AG09319 (cell line): ENCODE data around the gene SNAI3.

ENCODE experiments used
- DNase-seq: peaks from one replicate; pipeline ENCODE4 v3.0.0-alpha.2; 2010; ENCODE audit warnings: low read depth; ENCODE audit errors: extremely low read depth
- TF ChIP-seq, protein P1 (sequence below): IDR thresholded peaks from 2 replicates; pipeline ENCODE4 v1.5.1; 2011; ENCODE audit warnings: low read depth, mild to moderate bottlenecking, inconsistent platforms, low read length, moderate library complexity

Gene SNAI3

DNA sequence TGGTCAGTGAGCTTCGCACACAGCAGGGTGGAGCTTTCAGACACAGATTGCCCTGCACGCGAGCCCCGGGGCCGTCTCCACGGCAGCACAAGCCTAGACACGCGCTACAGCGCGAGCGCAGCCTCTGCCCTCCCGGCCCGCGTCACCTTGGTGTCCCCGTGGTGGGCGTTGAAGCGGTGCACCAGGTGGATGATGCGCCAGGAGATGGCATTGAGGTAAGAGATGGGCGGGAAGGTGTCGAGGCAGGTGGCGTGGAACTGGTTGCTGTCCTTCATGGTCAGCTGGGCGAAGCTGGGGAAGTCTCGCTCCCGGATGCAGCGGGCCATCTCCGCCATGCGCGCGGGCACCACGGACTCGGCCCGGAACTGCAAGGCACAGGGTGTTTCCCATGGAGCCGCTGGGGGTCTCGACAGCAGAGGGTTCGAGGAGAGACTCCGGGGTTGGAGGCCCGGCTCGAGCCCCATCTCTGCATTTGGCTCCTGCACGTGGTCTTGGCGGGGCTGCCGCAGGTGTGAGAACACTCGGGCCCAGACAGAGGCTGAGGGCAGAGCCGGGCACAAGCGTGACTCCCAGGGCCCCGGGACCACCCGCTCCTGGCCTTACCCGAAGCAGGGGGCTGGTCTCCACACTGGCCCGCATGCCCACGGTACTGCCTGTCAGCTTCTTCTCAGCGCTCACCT is 31.1 kb downstream of the SNAI3 start:
- TF ChIP-seq, protein P1, sequence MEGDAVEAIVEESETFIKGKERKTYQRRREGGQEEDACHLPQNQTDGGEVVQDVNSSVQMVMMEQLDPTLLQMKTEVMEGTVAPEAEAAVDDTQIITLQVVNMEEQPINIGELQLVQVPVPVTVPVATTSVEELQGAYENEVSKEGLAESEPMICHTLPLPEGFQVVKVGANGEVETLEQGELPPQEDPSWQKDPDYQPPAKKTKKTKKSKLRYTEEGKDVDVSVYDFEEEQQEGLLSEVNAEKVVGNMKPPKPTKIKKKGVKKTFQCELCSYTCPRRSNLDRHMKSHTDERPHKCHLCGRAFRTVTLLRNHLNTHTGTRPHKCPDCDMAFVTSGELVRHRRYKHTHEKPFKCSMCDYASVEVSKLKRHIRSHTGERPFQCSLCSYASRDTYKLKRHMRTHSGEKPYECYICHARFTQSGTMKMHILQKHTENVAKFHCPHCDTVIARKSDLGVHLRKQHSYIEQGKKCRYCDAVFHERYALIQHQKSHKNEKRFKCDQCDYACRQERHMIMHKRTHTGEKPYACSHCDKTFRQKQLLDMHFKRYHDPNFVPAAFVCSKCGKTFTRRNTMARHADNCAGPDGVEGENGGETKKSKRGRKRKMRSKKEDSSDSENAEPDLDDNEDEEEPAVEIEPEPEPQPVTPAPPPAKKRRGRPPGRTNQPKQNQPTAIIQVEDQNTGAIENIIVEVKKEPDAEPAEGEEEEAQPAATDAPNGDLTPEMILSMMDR, result no peak

DNA sequence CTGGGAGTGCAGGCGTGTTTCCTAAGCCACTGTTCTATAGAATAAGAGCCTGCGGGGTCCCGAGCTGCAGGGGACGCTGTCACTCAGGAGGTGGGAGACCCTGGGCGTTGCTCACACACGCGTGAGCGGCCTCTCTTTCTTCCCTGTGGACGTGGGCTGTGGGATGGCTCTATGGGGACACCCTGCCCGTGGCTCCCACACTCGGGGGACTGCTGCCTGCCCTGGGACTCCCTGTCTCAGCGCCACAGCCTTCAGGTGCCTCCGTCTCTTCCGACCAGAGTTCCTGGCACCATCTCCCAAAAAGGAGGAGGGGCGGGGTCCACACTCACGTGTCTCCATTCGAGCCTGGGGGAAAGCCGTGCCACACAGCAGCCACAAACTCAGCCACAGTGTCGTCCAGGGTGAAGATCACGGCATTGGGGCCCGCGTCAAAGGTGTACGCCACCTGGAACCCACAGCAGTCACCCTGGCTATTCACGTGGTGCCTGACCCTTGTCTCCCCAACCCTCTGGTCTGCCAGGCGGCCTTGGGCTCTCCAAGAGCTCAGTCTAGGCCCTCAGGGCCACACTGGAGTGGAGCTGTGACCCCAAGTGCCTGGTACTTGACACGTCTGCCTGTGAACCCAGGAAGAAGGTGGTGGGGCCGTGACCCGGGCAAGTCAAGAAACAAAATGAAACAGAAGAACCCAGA is 31.8 kb downstream of the SNAI3 start:
- no peak for DNase-seq

More for the DNA sequence above, 31.1 kb downstream of the SNAI3 start:
- no peak for DNase-seq

DNA sequence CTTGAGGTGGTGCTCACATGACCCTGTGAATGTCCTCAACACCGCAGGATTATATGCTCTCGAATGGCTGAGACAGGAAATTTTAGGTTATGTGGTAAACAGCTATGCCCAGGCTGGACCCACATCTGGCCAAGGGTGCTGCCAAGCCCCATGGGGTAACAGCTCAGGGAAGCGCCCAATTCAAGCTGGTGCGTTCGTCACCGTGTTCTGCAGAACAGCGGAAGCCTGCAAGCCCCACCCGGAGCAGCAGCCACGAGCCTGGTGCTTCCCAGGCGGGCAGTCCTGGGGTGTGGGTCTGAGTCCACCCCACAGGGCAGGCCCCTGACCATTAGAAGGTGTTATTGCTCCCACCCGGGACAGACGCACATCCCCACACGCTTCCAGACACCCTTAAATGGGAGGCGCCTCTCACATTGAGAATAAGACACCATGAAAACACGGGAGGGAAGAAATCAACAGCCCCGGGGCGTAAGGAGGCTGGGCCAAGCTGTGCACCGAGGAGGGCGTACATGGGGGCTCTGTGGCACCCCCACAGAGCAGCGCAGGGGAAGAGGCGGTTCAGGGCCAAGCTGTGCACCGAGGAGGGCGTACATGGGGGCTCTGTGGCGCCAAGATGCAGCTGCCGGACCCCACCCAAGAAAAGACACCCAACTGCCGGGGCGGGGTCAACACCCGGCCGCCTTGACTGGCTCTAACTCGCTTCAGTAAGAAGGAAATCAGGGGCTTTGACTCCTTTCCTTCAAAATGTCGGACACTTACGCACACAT is 32.5 kb downstream of the SNAI3 start:
- DNase-seq, result no peak
- TF ChIP-seq, protein P1, result no peak

More for the DNA sequence above, 31.8 kb downstream of the SNAI3 start:
- TF ChIP-seq, protein P1, result no peak

DNA sequence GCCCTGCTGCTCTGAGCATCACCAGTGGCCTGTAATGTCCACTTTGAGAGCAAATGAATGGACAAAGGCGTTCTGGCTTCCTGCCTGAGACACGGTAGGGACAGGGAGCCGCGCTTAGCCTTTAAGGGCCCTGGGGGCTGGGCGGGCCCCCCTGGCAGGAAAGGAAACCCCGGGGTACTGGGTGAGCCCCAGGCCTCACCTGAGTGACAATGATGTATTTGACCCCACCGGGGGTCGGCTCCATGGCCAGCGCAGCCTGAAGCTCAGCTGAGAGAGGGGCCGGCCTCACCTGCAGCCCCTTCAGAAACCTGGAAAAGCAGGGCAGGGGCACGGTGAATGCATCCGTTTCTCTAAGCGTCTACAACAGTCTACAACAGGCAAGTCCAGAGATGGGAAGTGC is 33.2 kb downstream of the SNAI3 start:
- DNase-seq, result no peak
- TF ChIP-seq, protein P1, result no peak

DNA sequence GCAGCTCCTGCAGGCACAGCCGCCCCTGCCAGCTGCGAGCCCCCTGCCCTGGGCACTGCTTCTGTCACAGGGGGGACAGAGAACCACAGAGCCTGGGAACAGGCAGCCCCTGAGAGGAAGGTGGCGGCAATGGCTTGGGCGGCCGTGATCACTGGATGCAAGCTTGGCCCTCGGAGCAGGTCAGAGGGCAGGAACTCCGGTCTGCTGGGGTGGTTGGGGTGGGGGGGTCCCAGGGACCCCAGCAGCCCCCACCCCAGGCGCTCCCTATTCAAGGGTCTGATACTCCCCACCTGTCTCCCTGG is 33.6 kb downstream of the SNAI3 start:
- no peak for DNase-seq
- TF ChIP-seq, protein P1, result no peak

DNA sequence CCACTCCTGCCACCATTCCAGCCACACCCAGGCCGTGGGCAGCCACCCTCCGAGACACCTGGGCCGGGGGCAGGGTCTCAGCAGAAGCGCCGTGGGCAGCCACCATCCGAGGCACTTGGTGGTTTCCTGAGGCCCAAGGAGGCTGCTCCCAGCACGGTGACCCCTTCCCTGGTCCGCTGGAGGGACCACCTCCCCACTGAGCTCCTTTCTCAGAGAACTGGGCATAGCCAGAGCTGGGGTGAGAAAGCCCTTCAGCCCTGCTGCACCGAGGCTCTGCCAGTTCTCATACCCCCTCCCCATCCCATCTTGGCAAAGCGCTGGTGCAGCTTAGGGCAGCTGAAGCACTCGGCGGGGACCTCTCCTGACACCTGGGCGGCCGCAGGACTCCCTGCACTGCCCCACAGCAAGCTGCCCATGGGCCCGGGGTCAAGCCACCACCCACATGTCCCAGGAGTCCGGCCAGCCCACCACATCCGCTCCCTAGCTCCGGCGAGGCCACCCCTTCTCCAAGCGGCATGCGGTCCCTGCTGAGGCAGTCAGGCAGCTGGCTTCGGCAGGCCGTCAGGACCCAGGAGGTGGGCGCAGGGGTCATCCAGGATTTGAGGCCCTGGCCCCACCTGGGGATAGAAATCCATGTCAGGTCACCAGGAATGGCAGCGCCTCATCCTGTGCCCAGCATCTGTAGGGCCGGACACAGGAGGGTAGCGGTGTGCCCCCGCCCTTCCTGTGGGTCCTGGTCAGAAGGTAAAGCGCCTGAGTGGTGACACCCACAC is 34.1 kb downstream of the SNAI3 start:
- DNase-seq, result no peak
- TF ChIP-seq, protein P1, result no peak
